ENCODE data around the gene SDK2.

SDK2 gene

DNA sequence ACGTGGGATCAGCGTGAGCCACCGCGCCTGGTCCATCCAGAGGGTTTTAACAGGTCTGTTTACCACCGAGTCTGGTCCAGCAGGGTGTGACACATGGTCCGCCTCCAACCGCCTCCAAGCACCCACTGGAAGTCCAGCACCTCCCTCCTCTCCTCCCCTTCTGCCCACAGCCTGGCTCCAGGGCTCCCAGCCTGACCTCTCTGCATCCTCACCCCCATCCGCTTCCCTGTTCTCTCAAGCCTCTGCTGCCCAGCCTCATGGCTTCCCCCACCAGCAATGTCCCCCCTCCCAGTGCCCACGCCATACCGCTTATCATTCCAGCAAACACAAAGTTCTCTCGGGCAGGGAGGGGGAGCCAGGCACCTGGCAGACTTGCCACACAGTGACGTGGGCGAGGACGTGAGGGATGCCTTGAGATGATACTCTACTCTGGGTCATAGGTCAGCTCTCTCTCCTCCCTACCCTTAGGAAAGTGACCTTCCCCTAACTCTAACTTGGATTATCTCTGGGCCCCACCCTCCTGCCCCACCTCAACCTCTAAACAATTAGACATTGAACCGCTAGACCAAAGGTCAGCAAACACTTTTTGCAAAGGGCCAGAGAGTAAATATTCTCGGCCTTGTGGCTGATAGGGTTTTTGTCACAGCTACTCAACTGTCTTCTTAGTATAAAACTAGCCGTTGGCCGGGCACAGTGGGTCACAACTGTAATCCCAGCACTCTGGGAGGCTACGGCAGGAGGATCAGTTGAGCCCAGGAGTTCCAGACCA is 355.5 kb downstream of the SDK2 start:
- DNase-seq = no peak

DNA sequence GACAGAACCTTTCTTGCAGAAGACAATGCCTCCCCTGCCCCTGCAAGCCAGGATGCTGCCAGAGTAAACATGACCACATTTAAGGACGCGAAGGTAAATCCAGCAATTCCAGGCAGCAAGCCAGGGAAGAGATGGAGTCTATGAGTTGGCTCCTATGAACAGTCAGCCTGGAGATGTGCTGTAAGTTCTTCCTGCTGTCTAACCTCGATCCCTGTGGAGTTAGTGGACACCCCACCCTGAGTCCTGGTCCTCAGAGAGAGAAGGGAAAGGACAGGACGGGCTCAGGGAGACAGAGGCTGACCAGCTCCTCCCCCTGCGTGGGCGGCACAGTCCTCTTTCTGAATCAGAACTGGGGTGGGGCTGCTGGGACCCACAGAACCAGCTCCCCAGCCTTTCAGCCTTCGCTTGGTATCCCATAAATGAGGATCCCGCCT is 357.4 kb downstream of the SDK2 start:
- no peak for DNase-seq

DNA sequence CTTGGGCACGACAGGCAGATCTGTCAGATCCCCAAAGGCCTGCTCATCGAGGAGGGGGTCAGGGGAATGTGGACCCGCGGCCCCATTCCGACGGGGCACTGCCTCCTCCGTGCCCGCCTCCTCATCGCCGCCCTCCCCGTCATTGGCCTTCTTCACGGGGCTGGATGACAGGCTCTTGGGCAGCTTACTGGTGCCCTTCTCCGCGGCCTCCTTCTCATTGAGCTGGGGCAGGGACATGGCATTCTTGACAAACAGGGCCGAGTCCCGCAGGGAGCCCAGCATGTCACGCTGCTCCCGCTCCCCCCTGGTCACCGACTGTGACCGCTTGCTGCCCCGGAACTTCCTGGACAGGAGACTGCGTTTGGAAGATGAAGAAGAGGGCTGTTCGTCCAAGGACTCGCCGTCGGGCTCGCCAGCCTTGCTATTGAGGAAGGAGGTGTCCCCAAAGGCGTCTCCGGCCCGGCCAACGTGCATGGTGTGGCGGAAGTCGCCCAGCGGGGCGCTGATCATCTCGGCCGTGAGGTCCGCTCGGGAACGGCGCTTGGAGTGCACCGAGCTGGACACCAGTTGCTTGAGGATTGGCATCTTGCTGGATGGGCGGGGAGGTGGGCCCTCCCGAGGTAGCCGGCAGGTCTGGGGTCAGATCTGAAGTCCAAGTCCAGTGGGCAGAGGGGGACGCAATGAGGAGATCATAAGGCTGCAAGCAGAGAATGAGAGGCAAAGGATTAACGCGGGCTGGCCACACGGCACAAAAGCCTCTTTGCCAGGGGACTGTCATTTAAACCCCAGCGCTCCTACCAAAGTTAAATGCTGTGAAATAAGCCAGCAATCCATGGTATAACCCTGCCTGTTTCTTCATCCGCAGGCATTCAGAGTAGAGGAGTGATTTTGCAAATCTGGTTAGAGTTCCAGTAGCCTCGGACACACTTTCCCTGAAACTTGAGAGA is 358.1 kb downstream of the SDK2 start:
- no peak for DNase-seq

DNA sequence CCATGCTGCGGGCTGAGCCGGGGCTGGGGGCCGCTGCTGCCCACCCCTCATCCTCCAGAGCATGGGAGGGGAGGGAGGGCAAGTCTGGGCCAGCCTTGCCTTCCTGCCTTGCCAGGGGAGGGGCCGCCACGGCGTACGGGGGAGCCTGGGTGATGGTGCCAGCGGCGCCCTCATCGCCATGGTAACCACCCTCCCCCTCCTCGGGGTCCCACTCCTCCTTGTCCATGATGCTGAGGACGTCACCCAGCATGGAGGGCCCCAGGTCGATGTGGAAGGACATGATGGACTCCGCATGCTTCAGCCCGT is 358.7 kb downstream of the SDK2 start:
- no peak for DNase-seq

DNA sequence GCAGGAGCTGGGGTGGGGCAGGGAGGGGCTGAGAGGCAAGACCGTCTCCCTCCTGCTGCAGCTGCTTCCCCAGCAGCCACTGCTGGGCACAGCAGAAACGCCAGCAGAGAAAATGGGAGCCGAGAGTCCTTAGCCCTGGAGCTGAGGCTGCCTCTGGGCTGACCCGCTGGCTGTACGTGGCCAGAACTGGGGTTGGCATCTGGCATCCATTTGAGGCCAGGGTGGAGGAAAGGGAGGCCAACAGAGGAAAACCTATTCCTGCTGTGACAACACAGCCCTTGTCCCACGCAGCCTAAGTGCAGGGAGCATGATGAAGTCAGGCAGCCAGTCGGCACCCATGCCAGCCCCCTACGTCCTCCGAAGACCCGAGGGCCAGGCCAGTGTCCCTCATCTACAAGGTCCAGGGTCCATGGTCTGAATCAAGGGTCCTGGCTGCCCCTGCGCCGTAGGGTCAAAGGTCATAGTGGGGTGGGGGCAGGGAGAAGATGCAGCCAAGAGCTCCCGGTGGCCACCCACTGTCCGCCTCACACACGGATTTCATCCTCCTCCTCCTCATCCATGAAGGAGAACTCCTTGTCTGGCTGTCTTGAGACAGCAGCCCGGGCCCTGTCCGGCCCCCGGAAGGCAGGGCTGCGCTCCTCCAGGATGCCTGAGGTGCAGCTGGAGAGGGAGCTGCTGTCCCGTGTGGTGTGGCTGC is 359.2 kb downstream of the SDK2 start:
- DNase-seq = no peak
